HG03039 (cell line): ENCODE results near the gene DNAJC18.
"Not testable (repeated sequence)": the region's sequence is repeated elsewhere in the genome, so short reads cannot be mapped to it uniquely, and the experiment has no call there.

Experiments used
- ATAC-seq: cut with Tn5 transposase; IDR thresholded peaks from one replicate; pipeline ENCODE4 v1.9.1; 2021; ENCODE audit warnings: mild to moderate bottlenecking, moderate library complexity; ENCODE audit not compliant: unreplicated experiment

The DNAJC18 gene

DNA sequence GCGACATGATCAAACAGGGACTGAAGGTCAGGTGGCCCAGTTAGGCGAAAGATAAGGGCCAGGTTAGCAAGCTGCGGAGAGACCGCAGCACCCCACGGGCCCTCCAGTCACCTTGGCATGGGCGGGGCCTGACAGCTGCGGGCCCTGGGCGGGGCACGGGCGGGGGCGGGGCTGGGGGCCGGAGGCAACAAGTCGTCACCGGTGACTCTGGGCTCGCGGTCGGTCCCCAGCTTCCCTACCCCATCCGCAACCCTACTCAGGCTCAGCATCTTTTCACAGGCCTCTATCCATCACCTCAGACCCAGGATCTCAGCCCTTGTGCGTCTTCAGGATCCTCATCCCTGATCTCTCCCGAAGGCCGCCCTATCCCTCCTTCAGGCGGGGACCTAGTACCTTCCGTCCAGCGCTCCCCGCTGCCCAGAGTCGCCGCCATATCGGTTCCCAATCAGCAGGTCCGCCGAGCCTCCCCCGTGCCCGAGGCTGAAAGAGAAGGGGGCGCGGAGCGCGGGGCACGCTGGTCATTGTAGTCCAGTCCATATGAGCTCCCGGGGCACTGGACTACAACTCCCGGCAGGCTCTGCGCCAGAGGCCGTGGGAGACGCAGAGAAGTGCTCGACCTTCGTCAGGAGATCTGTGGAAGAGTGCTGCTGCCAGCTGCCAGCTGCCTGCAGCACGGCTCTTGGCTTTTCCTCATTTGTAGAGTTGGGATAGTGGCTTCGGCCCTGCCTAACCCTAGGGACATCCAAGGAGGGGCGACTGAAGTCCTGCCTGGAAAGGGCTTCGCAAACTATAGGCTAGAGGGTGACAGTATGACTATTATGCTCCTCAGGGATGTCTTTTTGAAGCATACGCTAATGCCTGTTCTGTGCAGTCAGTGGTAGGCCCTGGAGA, at the start of gene DNAJC18:
DNAJC18 (minus strand) TSS at position 513 of the 891 bp plus-strand sequence; CDS start at position 433, 80 bp downstream.
- ATAC-seq = peak; percentile 90

DNA sequence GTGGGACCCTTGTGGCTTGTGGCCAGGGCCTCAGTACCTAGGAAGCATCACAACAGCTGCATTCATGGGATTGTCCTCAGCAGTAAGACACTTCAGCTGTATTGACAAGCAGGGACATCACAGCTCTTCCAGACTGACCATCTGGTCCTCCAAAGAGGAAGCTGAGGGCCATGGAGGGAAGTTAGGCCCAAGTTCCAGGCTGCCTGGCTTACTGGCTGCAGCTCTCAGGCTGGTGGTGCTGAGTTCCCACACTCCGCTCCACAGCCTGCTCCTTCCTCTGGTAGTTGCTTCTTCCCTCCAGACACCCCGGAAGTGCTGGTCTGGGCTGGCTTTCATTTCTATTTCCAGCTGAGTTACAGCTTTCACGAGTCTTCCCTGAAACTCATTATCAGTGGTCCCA, 48.9 kb upstream of the DNAJC18 start:
- no peak for ATAC-seq

DNA sequence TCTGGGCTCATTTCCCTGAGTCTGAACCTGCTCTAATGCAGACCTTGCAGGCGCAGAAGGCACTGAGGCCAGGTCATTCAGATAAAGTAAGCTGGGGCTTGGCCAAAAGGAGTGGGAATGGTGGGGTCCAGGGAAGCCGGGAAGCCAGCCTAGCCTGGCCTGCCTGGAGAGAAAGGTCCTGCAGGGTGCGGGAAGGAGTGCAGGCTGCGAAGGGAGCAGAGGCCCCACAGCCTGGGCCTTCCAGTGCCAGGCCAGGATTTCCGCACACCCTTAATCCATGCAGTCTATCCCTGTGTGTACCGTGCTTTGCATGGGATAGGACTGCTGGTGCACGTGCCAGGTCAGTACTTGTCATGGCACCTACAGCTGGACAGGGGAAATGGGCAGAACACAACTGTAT, 46.9 kb upstream of the DNAJC18 start:
- ATAC-seq = no peak

DNA sequence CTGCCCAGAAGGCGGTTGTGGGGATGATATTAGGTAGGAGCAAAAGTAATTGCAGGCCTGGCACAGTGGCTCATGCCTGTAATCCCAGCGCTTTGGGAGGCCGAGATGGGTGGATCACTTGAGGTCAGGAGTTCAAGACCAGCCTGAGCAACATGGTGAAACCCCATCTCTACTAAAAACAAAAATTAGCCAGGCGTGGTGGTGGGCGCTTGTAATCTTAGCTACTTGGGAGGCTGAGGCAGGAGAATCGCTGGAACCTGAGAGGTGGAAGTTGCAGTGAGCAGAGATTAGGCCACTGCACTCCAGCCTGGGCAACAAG, 43.5 kb upstream of the DNAJC18 start:
- not testable (repeated sequence) for ATAC-seq

DNA sequence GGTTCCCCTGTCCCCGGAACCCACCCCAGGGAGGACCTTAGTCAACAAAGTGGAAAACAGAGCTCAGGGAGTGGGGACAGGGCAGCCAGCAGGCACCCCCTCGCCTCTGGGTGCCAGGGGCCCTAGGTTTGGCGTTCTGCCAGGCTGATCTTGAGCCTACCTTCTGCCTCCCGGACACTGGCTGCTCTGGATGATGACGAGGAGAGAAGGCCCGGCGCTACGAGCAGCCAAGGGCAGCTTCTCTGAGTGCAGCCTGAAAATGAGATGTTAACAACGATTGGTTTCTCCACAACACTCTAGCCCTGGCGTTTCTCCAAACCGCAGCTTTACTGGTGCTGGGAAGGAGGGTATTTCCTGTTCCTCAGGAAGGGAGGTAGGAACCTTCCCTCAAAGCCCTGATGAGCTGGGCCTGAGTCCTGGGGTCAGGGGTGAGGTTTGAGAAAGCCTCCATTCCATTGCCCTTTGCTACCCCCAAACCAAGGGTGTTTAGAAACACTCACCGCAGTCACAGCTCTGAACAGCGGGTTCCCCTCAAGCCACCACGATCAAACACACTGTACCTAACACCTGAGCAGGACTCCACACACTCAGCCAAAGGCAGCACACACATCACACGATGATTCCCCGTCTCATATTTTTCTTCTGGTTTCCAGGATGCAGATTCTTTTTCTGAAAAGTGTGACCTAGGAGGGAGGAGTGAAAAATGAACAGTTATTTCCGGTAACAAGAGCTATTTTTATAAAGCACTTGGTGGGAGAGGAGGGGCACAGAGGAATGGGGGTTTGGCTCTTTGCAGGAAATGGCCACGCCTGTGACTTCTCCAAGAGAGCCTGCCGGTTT, 42.9 kb upstream of the DNAJC18 start, which contains the start of gene STING1:
STING1 (minus strand) TSS at position 709 of the 840 bp plus-strand sequence. CDS start 1,054 bp downstream, outside the sequence.
- ATAC-seq = no peak

DNA sequence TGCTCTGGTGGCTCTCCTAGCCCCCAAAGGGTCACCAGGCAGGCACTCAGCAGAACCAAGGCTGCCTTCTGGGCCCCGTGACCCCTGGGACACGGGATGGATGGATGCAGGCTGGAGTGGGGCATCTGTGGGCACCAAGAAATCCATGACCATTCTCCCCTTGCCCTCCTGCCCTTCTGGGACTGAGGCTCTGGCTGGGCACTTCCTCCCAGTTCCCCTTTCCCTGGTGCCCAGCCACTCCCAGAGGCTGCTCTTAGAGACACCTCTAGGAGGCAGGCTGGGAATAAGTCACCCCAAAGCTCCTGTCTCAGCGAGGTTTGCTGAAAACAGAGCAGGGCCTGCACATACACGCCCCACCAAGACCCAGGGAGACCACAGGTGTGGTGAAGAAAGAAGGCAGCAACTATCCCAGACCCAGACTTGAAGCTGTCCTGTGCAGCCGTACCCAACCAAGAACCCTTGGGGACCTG, 42.3 kb upstream of the DNAJC18 start:
- ATAC-seq = no peak

DNA sequence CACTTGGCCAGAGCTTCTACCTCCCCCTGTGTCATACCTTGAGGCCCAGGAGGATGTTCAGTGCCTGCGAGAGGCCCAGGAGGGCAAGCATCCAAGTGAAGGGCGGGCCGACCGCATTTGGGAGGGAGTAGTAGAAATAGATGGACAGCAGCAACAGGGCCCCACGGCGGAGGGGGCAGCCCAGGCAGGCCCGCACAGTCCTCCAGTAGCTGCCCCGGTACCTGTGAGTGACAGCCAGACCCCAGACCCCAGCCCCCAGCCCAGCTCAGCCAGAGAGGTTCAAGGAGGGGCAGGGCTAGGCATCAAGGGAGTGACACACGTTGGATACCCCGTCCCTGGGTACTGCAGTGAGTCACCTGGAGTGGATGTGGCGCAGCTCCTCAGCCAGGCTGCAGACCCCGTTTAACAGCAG, 41.8 kb upstream of the DNAJC18 start:
- ATAC-seq = no peak

DNA sequence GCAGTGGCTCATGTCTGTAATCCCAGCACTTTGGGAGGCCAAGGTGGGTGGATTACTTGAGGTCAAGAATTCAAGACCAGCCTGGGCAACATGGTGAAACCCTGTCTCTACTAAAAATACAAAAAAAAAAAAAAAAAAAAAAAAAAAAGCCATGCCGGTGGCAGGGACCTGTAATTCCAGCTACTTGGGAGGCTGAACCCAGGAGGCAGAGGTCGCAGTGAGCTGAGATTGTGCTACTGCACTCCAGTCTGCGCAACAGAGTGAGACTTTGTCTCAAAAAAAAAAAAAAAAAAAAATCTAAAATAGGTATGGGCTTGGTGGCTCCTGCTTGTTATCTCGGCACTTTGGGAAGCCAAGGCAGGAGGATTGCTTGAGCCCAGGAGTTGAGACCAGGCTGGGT, 40.4 kb upstream of the DNAJC18 start:
- not testable (repeated sequence) for ATAC-seq

DNA sequence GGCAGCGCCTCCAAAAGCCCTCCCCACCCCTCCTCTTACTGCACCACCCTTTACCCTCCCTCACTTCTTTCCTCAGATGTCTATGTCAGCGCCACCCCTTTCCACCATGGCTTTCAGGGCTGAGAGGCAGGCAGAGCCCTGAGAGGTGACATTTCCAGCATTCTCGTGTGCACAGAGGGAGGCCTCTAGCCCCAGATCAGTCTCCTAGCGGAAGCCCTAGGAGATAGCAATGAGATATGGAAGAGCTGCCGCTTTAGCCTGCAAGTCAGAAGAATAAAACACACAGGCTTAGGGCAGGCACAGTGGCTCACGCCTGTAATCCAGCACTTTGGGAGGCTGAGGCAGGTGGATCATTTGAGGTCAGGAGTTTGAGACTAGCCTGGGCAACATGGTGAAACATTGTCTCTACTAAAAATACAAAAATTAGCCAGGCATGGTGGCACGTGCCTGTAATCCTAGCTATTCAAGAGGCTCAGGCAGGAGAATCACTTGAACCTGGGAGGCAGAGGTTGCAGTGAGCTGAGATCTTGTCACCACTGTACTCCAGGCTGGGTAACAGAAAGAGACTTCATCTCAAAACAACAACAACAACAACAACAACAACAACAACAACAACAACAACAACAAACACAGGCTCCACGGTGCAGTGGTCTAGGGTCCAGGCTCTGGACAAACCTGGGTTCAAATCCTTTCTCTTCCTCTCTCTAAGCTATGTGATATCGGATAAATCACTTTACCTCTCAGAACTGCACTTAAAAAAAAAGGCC, 39.5 kb upstream of the DNAJC18 start:
- ATAC-seq = not testable (repeated sequence)

DNA sequence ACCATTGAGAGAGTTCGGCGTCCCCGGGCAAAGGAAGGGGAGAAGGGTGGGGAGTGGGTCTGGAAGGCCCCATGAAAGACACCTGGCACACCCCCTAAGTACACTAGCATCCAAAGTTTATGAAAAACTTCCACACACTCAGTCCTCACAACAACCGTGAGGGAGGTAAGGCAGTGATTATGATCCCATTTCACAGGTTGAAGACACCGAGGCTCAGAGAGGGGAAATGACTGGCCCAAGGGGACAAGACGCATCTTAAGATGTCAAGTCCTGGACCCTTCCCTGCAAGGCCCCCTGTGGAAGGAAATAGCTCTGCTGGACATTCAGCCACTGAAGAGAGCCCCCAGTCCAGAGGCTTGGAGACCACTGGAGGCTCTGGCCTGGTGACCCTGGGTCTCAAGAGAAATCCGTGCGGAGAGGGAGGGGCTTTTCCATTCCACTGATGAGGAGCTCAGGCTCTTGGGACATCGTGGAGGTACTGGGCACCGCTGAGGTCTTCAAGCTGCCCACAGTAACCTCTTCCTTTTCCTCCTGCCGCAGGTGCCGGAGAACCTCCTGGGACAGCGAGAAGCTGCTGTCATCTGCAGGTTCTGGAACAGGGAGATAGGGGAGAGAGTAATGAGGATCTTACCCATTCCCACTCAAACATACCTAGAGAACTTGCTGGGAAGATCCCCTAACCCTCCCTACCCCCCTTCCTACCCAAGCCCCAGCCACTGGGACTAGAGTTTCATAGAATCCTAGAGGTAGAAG, 36.7 kb upstream of the DNAJC18 start:
- ATAC-seq = no peak

GRCh38 chr5:139474890-139475791, 35.8 kb upstream of the DNAJC18 start:
- no peak for ATAC-seq

- ATAC-seq = no peak
These were observed 34.2 kb upstream of the DNAJC18 start for GRCh38 chr5:139473565-139473964.

- ATAC-seq = no peak
These were observed 33.8 kb upstream of the DNAJC18 start for GRCh38 chr5:139473105-139473504.

- ATAC-seq = no peak
These were observed 33.2 kb upstream of the DNAJC18 start for GRCh38 chr5:139472386-139473030.

DNA sequence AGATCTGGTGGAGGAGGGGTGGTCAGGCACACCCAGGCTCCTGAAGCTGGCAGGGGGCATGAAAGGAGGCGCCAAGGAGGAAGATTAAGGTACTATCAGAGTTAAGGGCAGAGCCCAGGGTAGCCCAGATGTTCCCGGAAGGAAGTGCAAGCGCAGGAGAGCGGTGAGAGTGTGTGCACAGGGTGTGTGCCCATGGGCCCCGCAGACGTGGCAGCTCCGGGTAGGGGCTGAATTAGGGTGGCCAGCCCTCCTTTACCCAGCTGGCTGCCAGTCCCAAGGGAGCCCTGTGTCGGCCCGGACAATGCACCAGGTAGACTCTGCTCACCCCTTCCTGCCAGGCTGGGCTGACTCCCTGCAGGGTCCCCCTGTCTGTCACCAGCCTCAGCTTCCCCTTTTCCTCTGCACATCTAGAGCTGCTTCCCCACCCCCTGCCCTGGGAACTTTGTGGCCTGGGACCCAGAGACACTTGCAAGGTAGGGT, 31.5 kb upstream of the DNAJC18 start, which contains the start of gene SMIM33:
SMIM33 (plus strand) TSS at position 184 of the 480 bp plus-strand sequence; CDS start at position 302, 118 bp downstream.
- ATAC-seq = no peak

DNA sequence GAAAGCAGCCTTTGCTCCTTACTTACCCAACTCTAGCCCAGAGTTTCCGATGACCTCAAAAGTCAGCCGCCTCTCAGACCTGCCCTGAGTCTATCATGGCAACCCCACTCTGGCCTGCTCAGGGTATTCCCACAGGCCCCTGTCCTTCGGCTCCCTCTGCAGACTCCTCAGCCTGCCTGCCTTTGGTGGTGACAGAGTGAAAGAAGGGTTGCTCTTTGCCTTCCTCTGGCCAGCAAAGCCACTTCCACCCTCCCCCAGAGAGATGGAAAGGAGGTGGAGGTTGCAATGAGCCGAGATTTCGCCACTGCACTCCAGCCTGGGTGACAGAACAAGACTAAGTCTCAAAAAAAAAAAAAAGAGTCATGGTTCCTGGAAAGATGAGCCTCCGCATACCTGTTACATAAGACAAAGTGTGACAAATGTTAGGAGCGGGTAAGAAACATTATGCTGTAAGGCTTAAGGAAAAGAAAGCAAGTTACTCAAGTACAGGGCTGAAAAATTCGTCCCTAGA, 29.2 kb upstream of the DNAJC18 start:
- ATAC-seq = no peak

DNA sequence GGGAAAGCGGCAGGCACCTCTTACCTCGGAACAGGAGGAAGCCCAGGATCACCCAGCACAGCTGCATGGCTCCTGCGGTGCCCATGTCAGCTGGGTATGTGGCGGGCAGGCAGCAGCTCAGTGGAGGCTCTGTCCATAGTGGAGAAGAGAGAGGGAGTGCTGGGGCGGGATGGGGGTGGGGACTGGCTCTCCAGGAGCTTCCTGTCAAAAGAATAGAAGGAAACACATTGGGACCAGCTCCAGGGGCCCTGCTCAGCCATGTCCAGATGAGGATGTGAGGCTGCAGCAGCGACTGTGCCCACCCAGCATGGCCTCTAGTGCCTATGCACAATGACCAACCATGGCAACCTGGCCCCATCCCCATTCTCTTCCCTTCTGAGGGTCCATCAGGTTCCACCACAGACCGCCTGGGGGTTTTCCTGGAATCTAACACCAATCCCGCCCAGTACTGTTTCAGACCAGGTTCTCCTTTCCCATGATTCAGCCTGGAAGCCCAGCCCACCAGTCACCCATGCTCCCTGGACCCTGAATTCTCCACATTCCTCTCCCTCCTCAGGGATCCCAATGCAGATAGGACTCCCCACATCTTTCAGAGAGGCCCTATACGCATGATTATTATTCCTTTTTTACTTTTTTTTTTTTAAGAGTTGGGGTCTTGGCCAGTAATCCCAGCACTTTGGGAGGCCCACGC, 23.4 kb upstream of the DNAJC18 start, which contains the start of gene ECSCR:
ECSCR (minus strand) TSS at position 158 of the 691 bp plus-strand sequence; CDS start at position 85, 73 bp downstream.
- ATAC-seq = no peak
